Spleen (tissue), 7 donors: ENCODE results near the gene FYN.

ENCODE experiments used
- POLR2A ChIP-seq, 3 donors: fragments of 450-650 bp; IDR thresholded peaks; one replicate each; pipeline ENCODE4 v1.5.1; 2017; ENCODE audit warnings: antibody characterized with exemption in 3 of 3, mild to moderate bottlenecking in 1 of 3
- TF ChIP-seq, protein P1 (sequence below), 11 experiments: fragments of 200-600 bp in 7 of 11; fragments of 450-650 bp in 4 of 11; sonication (generic) in 4 of 11; IDR thresholded peaks in 8 of 11; conservative IDR thresholded peaks in 3 of 11; 1 replicate in 7 of 11; 2 replicates in 4 of 11; pipeline versions ENCODE4 v1.4.0 to v1.8.0; 2016 to 2021; ENCODE audit warnings: antibody characterized with exemption in 11 of 11, inconsistent platforms in 4 of 11, mild to moderate bottlenecking in 1 of 11
- donor health status: DM: no; HTN: no; CAD: no; lungs with moderate emphysema.
- donor health status: DM: no; HTN: no; CAD: no.
- donor health status: DM: no; HTN: no; CAD: no.

DNA sequence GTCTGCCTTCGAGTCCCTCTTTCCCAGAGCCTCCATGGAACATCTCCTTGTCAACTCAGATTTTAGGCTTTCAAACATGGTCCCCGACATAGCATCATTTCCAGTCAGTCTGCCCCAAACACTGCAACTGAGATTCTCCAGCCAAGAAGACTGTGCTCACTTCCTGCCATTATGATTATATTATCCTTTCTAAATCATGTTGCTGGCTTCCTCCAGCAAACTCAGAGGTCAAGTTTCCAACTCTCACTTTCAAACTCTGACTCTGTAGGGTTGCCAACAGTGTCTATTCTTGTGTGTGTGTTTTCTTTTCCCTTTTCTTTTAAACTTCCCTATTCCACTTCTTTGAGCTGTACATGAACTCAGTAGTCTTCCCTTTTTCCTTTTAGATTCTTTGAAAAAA is 206.4 kb downstream of the FYN start:
- TF ChIP-seq, protein P1, sequence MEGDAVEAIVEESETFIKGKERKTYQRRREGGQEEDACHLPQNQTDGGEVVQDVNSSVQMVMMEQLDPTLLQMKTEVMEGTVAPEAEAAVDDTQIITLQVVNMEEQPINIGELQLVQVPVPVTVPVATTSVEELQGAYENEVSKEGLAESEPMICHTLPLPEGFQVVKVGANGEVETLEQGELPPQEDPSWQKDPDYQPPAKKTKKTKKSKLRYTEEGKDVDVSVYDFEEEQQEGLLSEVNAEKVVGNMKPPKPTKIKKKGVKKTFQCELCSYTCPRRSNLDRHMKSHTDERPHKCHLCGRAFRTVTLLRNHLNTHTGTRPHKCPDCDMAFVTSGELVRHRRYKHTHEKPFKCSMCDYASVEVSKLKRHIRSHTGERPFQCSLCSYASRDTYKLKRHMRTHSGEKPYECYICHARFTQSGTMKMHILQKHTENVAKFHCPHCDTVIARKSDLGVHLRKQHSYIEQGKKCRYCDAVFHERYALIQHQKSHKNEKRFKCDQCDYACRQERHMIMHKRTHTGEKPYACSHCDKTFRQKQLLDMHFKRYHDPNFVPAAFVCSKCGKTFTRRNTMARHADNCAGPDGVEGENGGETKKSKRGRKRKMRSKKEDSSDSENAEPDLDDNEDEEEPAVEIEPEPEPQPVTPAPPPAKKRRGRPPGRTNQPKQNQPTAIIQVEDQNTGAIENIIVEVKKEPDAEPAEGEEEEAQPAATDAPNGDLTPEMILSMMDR (IDR thresholded peaks at IDR 0.05 in 8 of 11, conservative IDR thresholded peaks at IDR 0.05 in 3 of 11), result no peak
- no peak for TF ChIP-seq POLR2A (IDR thresholded peaks at IDR 0.05)
